ENCODE data around the gene SORBS2. TPM values are rescaled to one million over a fixed set of nuclear protein-coding genes. Genes with fewer than 3 reads are reported as not detected.

Gene SORBS2
- total RNA-seq, 4 donors from 2014 or later: 21.5 to 118 (median 29.5) TPM

GRCh38 chr4:185809533-185810071 lies 2.4 kb downstream of the SORBS2 start:
- H3K4me3 ChIP-seq: no peak overlapping the region
- DNase-seq: no peak
- TF ChIP-seq POLR2A (IDR thresholded peaks at IDR 0.05) (no peak), CTCF (IDR thresholded peaks at IDR 0.05) (no peak)
- H3K27ac ChIP-seq: no peak overlapping the region
- no peaks in the 10 kb centered on the region for H3K36me3 ChIP-seq
- H3K9me3 ChIP-seq: no peaks in the 10 kb centered on the region
- H3K4me1 ChIP-seq: no peaks in the 10 kb centered on the region
- no peaks in the 10 kb centered on the region for H3K27me3 ChIP-seq
- intact Hi-C loops (cut with DNase I; ENCODE audit: low total_unique reads): no loop called here

GRCh38 chr4:185809121-185809520 lies 2.9 kb downstream of the SORBS2 start:
- intact Hi-C loops (cut with DNase I; ENCODE audit: low total_unique reads): no loop called here
- no peak overlapping the region for H3K27ac ChIP-seq
- DNase-seq: no peak
- H3K36me3 ChIP-seq: no peaks in the 10 kb centered on the region
- H3K4me1 ChIP-seq: no peaks in the 10 kb centered on the region
- TF ChIP-seq CTCF (IDR thresholded peaks at IDR 0.05) (no peak), POLR2A (IDR thresholded peaks at IDR 0.05) (no peak)
- no peak overlapping the region for H3K4me3 ChIP-seq
- no peaks in the 10 kb centered on the region for H3K27me3 ChIP-seq
- H3K9me3 ChIP-seq: no peaks in the 10 kb centered on the region

GRCh38 chr4:185805979-185806378 lies 6.0 kb downstream of the SORBS2 start:
- no peak for DNase-seq
- H3K9me3 ChIP-seq: no peaks in the 10 kb centered on the region
- H3K27me3 ChIP-seq: no peaks in the 10 kb centered on the region
- intact Hi-C loops (cut with DNase I; ENCODE audit: low total_unique reads): no loop called here
- TF ChIP-seq CTCF (IDR thresholded peaks at IDR 0.05) (no peak), POLR2A (IDR thresholded peaks at IDR 0.05) (no peak)
- no peaks in the 10 kb centered on the region for H3K36me3 ChIP-seq
- H3K27ac ChIP-seq: no peak overlapping the region
- H3K4me1 ChIP-seq: no peaks in the 10 kb centered on the region
- no peak overlapping the region for H3K4me3 ChIP-seq

GRCh38 chr4:185805262-185805802 lies 6.7 kb downstream of the SORBS2 start:
- DNase-seq: no peak
- intact Hi-C loops (cut with DNase I; ENCODE audit: low total_unique reads): no loop called here
- no peaks in the 10 kb centered on the region for H3K4me1 ChIP-seq
- H3K27me3 ChIP-seq: no peaks in the 10 kb centered on the region
- H3K9me3 ChIP-seq: no peaks in the 10 kb centered on the region
- H3K4me3 ChIP-seq: no peak overlapping the region
- H3K36me3 ChIP-seq: no peaks in the 10 kb centered on the region
- TF ChIP-seq POLR2A (IDR thresholded peaks at IDR 0.05) (no peak), CTCF (IDR thresholded peaks at IDR 0.05) (no peak)
- no peak overlapping the region for H3K27ac ChIP-seq

GRCh38 chr4:185803022-185803421 lies 9.0 kb downstream of the SORBS2 start:
- no peak for TF ChIP-seq CTCF (IDR thresholded peaks at IDR 0.05)
- TF ChIP-seq POLR2A (IDR thresholded peaks at IDR 0.05): no peak
- no peaks in the 10 kb centered on the region for H3K27me3 ChIP-seq
- H3K27ac ChIP-seq: no peak overlapping the region
- intact Hi-C loops (cut with DNase I; ENCODE audit: low total_unique reads): no loop called here
- DNase-seq: no peak
- no peak overlapping the region for H3K4me3 ChIP-seq
- no peaks in the 10 kb centered on the region for H3K36me3 ChIP-seq
- H3K4me1 ChIP-seq: no peaks in the 10 kb centered on the region
- H3K9me3 ChIP-seq: no peaks in the 10 kb centered on the region

Data from uterus (tissue), 4 donors.